NCI-H2196 (cell line): ENCODE results near the gene RFC2.

Experiments used
- DNase-seq: peaks from one replicate; lab custom pipeline; 2025; ENCODE audit not compliant: unreplicated experiment; lab: John Stamatoyannopoulos, UW

Gene RFC2

DNA sequence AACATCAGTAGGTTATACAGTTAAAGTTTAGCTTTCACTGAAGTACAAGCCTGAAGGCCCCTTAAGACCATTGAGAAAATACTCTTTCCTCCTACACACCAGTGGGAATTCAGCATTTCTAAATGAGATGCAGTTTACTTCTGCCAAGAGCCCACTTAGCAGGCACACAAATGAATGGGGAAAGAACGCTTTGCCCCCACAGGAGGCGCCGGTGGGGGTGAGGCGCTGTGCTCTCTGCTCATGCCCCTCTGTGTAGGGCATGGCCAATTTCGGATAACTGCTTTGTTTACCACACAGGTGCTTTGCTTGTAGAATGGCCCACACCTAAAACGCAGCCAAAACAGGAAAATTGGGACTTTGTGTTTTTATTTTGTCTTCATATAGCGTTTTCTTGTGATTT lies 60.3 kb downstream of the RFC2 start:
- DNase-seq, result no peak

- DNase-seq, result no peak
Observed at GRCh38 chr7:74193054-74193453, 61.1 kb downstream of the RFC2 start.

GRCh38 chr7:74191231-74191630 lies 63.0 kb downstream of the RFC2 start:
- no peak for DNase-seq

DNA sequence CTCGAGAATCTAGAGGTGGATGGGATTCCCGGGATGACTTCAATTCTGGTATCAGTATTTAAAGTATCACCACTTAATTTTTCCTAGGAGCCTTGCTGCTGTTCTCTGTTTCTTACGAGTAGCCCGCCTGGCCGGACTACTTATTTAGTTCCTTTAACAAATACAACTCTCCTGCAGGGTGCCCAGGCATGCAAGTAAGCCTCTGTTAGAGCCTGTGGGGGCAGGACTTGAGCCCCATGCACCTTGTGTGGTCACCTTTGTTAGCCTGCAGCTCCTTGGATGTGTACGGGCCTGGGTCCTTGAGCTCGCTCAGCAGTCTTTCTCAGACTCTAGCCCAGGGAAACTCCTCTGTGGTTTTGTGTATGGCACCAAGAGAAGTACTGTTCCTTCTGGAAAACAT lies 63.9 kb downstream of the RFC2 start:
- DNase-seq, result no peak

DNA sequence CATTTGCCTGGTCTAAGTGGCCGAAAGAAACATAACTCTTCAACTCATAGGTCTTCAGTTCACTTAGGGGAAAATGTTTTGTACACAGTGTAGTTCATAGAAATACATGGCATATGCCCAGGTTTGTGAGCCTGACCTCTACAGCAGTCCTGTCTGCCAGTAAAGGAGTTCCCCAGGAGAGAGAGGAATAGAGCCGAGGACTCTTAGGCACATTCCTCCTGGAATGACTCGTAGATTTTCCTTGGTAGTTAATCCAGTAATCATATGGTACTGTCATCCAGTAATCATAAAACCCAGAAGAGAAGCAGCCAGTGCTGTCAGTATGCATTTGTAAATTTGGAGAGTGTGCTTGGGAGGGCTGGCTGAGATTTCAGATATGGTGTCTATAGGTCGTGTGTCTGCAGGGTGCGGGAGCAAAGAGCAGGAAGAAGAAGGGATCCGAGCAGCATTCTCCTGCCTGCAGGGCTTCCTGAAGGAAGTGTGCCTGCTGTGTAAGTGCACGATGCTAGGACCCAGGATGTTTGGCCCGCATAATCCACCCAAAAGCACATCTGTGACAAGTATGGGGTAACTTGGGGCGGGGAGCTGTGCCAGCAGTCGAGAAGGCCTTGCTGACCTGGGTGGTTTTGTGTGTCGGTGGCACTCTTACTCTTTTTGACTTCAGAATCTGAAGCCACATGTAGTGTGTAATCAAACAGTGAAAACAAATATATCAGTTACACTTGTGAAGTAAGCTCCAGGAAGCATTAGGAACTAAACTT lies 66.1 kb downstream of the RFC2 start:
- no peak for DNase-seq

GRCh38 chr7:74185636-74186035 lies 68.6 kb downstream of the RFC2 start:
- no peak for DNase-seq

GRCh38 chr7:74185016-74185415 lies 69.2 kb downstream of the RFC2 start:
- DNase-seq, result no peak

DNA sequence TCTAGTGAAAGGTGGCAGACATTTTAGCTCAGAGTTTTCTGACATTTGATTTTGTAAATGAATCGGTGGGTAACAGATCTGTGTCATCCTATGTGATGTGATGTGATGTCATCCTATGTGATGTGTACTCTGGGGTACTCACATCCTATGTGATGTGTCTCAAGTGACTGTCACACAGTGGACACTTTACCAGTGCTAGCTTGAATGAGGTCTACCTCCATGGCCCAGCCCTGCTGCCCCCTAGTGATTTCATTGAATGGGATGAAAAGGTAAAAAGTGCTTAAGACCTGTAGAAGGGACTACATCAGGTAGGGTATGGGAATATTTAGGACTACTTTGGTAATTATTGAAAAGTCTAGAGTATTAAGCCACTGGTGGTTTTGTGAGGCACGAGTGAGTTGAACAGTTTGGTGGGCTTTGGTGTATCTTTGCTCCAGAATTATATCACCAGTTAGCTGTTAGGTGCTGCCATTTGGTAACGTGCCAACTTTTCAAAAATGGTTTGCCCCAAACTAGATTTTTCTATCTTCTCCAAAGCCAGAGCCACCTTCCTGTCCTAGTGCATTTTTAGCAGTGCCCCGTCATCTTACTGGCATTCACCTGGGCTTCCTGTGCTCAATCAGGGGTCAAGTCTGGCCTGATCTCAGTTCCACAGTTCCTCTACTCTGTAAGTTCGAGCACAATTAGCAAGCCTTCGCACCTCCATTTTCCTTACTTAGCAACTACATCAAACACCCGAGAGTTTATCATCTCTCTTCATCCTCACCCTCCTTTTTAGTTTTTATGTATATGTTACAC lies 70.3 kb downstream of the RFC2 start:
- DNase-seq, result no peak

DNA sequence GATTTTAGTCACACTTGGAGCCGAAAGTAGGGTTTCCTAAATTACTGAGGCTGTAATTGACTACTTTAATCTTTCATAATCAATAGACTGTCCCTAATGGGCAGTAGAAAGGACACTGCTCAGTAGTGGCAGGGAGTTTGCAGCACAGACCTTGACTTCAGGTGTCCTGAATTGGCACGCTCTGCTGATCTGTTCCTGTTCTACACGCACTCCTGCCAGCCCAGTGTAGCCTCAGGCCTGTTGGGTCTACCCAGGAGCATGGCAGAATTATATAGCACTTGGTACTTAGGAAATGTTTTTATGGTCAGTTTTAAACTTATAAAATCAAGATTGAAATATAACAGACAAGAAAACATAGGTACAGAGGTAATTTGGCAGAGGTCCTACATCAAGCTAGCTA lies 71.1 kb downstream of the RFC2 start:
- DNase-seq, result no peak

DNA sequence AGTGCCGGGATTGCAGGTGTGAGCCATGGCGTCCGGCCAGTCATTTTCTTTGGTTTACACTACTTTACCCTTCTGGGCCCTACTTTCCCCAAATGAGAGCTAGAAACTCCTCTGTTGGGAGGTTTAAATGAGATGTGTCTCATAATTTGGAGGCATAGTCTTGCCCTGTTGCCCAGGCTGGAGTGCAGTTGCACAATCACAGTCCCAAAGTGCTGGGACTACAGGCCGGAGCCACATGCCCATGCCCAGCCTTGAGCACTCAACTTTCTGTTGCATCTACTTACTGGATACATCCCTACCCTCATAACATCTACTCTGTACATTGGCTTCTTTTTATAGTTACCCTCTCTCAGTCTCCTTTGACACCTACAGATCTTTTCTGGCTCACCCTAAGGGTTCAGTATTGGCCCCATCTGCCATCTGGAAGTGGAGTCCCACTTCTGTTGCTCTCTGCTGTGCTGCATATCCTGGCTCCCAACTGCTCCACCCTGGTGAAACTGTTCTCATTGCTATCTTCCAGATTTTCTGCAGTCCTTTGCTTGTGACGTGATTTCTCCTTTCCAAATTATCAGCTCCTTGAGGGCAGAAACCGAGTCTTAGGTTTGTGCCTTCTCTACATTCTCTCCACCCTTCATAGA lies 71.6 kb downstream of the RFC2 start:
- DNase-seq, result no peak

GRCh38 chr7:74181821-74182220 lies 72.4 kb downstream of the RFC2 start:
- DNase-seq, result no peak
